HepG2 (cell line): Measurements from ENCODE around the gene STX2. TPM values are rescaled to one million over a fixed set of nuclear protein-coding genes. Genes with fewer than 3 reads are reported as not detected.

Source experiments
- ATAC-seq: fragments of 200-7000 bp; cut with Tn5 transposase; 3 replicates; pipeline ENCODE4 v1.9.1; 2020; ENCODE audit warnings: mild to moderate bottlenecking, moderate library complexity
- BruUV-seq: library from RNA; stranded (reverse); fragments of 400-500 nt; replicated peaks from 2 replicates; lab custom pipeline; 2021; lab: Mats Ljungman, UMichigan
- CTCF ChIA-PET: fragments of 300-600 bp; formaldehyde crosslinking; extraction: SDS; loops from one replicate; lab custom pipeline; 2021; ENCODE audit warnings: low total read pairs, inconsistent platforms, low intra/inter-chr PET ratio; lab: Yijun Ruan, JAX
- POLR2A ChIA-PET: fragments of 350-600 bp; sonication (Branson Sonifier 250); formaldehyde crosslinking; loops from one replicate; lab custom pipeline; 2020; ENCODE audit warnings: antibody characterized with exemption, inconsistent platforms; lab: Yijun Ruan, JAX
- DNase-seq: peaks from one replicate; pipeline ENCODE4 v3.0.0-alpha.2; 2015; ENCODE audit warnings: low spot score
- FAIRE-seq: peaks from 3 replicates; lab custom pipeline; 2011; peaks lifted over from hg19 to GRCh38; lab: Jason Lieb, UNC
- H2AFZ ChIP-seq: one replicate; pipeline ENCODE4 v1.6.1; 2011; ENCODE audit warnings: low read length, inconsistent platforms
- H3K27ac ChIP-seq: fragments of 300-600 bp; 3 replicates; pipeline ENCODE4 v1.8.0; 2011; ENCODE audit warnings: mixed run types, mild to moderate bottlenecking, mixed read lengths, low read length, inconsistent platforms; ENCODE audit not compliant: insufficient read depth; ENCODE audit errors: extremely low read length
- H3K27me3 ChIP-seq, 2 experiments: fragments of 200-600 bp in 1 of 2; 2 replicates in 1 of 2; 3 replicates in 1 of 2; pipeline versions ENCODE4 v1.6.0 to v1.8.0; 2011; ENCODE audit warnings: low read length in 2 of 2, mild to moderate bottlenecking in 2 of 2, moderate library complexity in 2 of 2, inconsistent platforms in 1 of 2; ENCODE audit not compliant: insufficient read depth in 2 of 2, control insufficient read depth in 1 of 2
- H3K36me3 ChIP-seq, 2 experiments: fragments of 200-600 bp in 1 of 2; replicated peaks in 1 of 2; 2 replicates in 1 of 2; 3 replicates in 1 of 2; pipeline versions ENCODE4 v1.5.1 to v1.8.0; 2011; ENCODE audit warnings: low read length in 2 of 2, inconsistent platforms in 1 of 2; ENCODE audit not compliant: insufficient read depth in 2 of 2, control insufficient read depth in 1 of 2
- H3K4me1 ChIP-seq: 2 replicates; pipeline ENCODE4 v1.5.1; 2012; ENCODE audit warnings: low read length, inconsistent platforms; ENCODE audit not compliant: insufficient read depth
- H3K4me2 ChIP-seq: 2 replicates; pipeline ENCODE4 v1.6.0; 2011; ENCODE audit warnings: low read depth, low read length, inconsistent platforms
- H3K4me3 ChIP-seq, 3 experiments: fragments of 200-600 bp in 1 of 3; sonication (generic), shearing (Covaris generic) in 1 of 3; replicated peaks in 1 of 3; 2 replicates each; pipeline ENCODE4 v1.5.1; 2011 to 2016; ENCODE audit warnings: low read length in 3 of 3, inconsistent platforms in 2 of 3, low read depth in 2 of 3, mild to moderate bottlenecking in 2 of 3, control low read depth in 1 of 3, mixed read lengths in 1 of 3; ENCODE audit not compliant: insufficient read depth in 1 of 3
- H3K79me2 ChIP-seq: one replicate; pipeline ENCODE4 v1.6.1; 2011; ENCODE audit warnings: low read length, inconsistent platforms; ENCODE audit not compliant: insufficient read depth
- H3K9ac ChIP-seq: 2 replicates; pipeline ENCODE4 v1.6.0; 2011; ENCODE audit warnings: mild to moderate bottlenecking, low read depth, low read length, inconsistent platforms; ENCODE audit not compliant: insufficient read depth
- H3K9me3 ChIP-seq: 2 replicates; pipeline ENCODE4 v1.5.1; 2012; ENCODE audit warnings: mild to moderate bottlenecking, low read length
- H4K20me1 ChIP-seq: 2 replicates; pipeline ENCODE4 v1.6.0; 2011; ENCODE audit warnings: inconsistent platforms, mild to moderate bottlenecking, low read length, moderate library complexity; ENCODE audit not compliant: insufficient read depth
- AFF4 ChIP-seq: sonication (generic); formaldehyde crosslinking; IDR thresholded peaks from 2 replicates; pipeline ENCODE4 v1.4.0; 2020; ENCODE audit warnings: missing genetic modification reagents
- AGO2 ChIP-seq: fragments of 200-400 bp; formaldehyde crosslinking; optimal IDR thresholded peaks from 2 replicates; pipeline ENCODE3; 2017; ENCODE audit warnings: mild to moderate bottlenecking, low read depth, low read length, moderate library complexity
- ATM ChIP-seq: fragments of 450-650 bp; IDR thresholded peaks from 2 replicates; pipeline ENCODE4 v1.7.1; 2017; ENCODE audit warnings: mild to moderate bottlenecking, borderline replicate concordance
- FOXA1 ChIP-seq, 2 experiments: fragments of 450-650 bp in 1 of 2; sonication (generic) in 1 of 2; formaldehyde crosslinking in 1 of 2; IDR thresholded peaks; 2 replicates each; pipeline versions ENCODE4 v1.4.0 to v1.6.1; 2016 to 2020; ENCODE audit warnings: missing genetic modification reagents in 1 of 2
- KLF16 ChIP-seq, 2 experiments: sonication (generic) in 1 of 2; formaldehyde crosslinking in 1 of 2; IDR thresholded peaks; 2 replicates each; pipeline versions ENCODE4 v1.6.1 to v1.8.0; 2016 to 2023; ENCODE audit warnings: missing genetic modification reagents in 2 of 2, missing compliant biosample characterization in 1 of 2
- NFYB ChIP-seq: sonication (generic); formaldehyde crosslinking; IDR thresholded peaks from 2 replicates; pipeline ENCODE4 v1.4.0; 2020; ENCODE audit warnings: missing genetic modification reagents
- POLR2AphosphoS2 ChIP-seq: IDR thresholded peaks from 2 replicates; pipeline ENCODE4 v1.6.1; 2011; ENCODE audit warnings: low read depth, low read length, improper control_type of control experiment
- ZNF138 ChIP-seq: sonication (generic); formaldehyde crosslinking; IDR thresholded peaks from 2 replicates; pipeline ENCODE4 v1.5.0; 2020; ENCODE audit warnings: mild to moderate bottlenecking, low read depth, missing genetic modification reagents
- ZNF382 ChIP-seq: sonication (generic); formaldehyde crosslinking; IDR thresholded peaks from 2 replicates; pipeline ENCODE4 v1.5.0; 2020; ENCODE audit warnings: missing genetic modification reagents, mild to moderate bottlenecking, borderline replicate concordance
- ZNF589 ChIP-seq: sonication (generic); formaldehyde crosslinking; conservative IDR thresholded peaks from 2 replicates; pipeline ENCODE4 v1.8.0; 2022; ENCODE audit warnings: mild to moderate bottlenecking, moderate library complexity, missing genetic modification reagents
- ZNF615 ChIP-seq: sonication (generic); formaldehyde crosslinking; IDR thresholded peaks from 2 replicates; pipeline ENCODE4 v1.5.0; 2020; ENCODE audit warnings: mild to moderate bottlenecking, missing genetic modification reagents, borderline replicate concordance
- ZNF660 ChIP-seq: sonication (generic); formaldehyde crosslinking; IDR thresholded peaks from 2 replicates; pipeline ENCODE4 v1.5.1; 2020; ENCODE audit warnings: mild to moderate bottlenecking, low read depth, missing genetic modification reagents, borderline replicate concordance
- whole genome bisulfite sequencing: methylation state at CpG from one replicate; pipeline ENCODE4 v1.1.6; 2017; ENCODE audit warnings: low lambda C conversion rate; 5-methylcytosine and 5-hydroxymethylcytosine counted together
- in situ Hi-C: cut with HindIII; loops from 2 replicates; pipeline ENCODE4 v1.10.0; 2017; ENCODE audit warnings: low pct_unique_long_range_greater_than_20kb; ENCODE audit not compliant: extremely low pct_ligation_motif_present
- intact Hi-C: fragments of 100-400 bp; cut with micrococcal nuclease; formaldehyde crosslinking; loops from one replicate; pipeline ENCODE4 v1.10.0; 2022; ENCODE audit not compliant: unreplicated experiment
- polyA plus RNA-seq, 8 experiments: library from polyadenylated mRNA; depleted of rRNA in 3 of 8; stranded (reverse) in 7 of 8; unstranded in 1 of 8; fragments of >200 nt; fragmentation: Illumina TruSeq in 4 of 8; extraction: Trizol in 4 of 8; gene quantifications; 2 replicates each; pipeline versions ENCODE4 v1.2.1 to v1.2.3, GENCODE V29; 2011 to 2016; ENCODE audit warnings: low read depth in 4 of 8, missing spikeins in 1 of 8, mixed read lengths in 1 of 8; ENCODE audit not compliant: insufficient read depth in 1 of 8
- total RNA-seq, 5 experiments: library from RNA; depleted of rRNA; stranded (reverse); fragments of >200 nt; fragmentation: Illumina TruSeq; extraction: Trizol; gene quantifications; 2 replicates each; pipeline ENCODE4 v1.2.3, GENCODE V29; 2016; ENCODE audit warnings: low read depth in 1 of 5
- TF ChIP-seq, protein P1 (sequence below): sonication (generic); formaldehyde crosslinking; IDR thresholded peaks from 2 replicates; pipeline ENCODE4 v1.4.0; 2020; ENCODE audit warnings: missing genetic modification reagents
- TF ChIP-seq, protein P2 (sequence below): sonication (generic); formaldehyde crosslinking; IDR thresholded peaks from 2 replicates; pipeline ENCODE4 v1.4.0; 2020; ENCODE audit warnings: missing genetic modification reagents
- TF ChIP-seq, protein P3 (sequence below): sonication (generic); formaldehyde crosslinking; IDR thresholded peaks from 2 replicates; pipeline ENCODE4 v1.8.0; 2022; ENCODE audit warnings: mild to moderate bottlenecking, missing genetic modification reagents, borderline replicate concordance

The STX2 gene
- total and polyA plus RNA-seq, 2 of the 13 experiments (the other 11 are each of a cell fraction or from before 2014, with no cell fraction given) = 13.4 to 25.1 TPM

DNA sequence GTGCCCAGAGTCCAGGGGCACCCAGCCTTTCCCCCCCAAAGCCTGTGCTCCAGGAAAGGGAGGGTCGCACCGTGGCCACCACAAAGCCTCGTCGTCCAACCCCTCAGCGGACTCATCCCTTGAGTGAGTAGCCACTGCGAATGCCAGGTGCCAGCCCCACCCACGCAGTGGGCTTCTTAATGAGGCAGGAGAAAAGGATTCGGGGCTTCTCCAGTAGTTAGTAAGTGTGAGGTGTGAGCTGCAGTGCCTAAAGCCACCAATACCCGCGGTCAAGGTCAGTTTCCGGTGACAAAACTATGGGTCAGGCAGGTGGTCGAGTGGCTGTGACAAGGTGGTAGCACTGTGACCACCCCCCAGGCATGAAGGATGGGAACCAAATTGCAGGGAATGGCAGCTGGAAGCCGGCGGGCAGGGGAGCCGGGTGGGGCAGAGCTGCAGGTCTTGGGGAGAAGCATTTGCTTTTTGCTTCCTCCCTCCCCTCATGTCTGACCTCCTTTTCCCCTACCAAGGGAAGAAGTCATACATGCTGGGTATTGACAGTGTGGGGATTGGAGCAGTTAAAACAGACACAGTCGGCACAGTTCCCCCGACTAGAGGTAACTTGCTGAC, 40.8 kb upstream of the STX2 start:
- peak overlapping the region in 1 of 3 experiments; percentile 42; a peak in 1 of 6 replicates for H3K4me3 ChIP-seq
- 53% methylated on average over 13 of the region's 17 CpGs for WGBS
- peaks cover 14% of the 10 kb centered on the region for H4K20me1 ChIP-seq
- H3K79me2 ChIP-seq = no peaks in the 10 kb centered on the region
- peaks cover 54% of the 10 kb centered on the region for H3K4me1 ChIP-seq
- DNase-seq (no peak), FAIRE-seq (no peak), ATAC-seq (peak; percentile 64)
- no peak overlapping the region for H2AFZ ChIP-seq
- H3K27me3 ChIP-seq = peaks cover 1 to 9% of the 10 kb centered on the region in 2 experiments; a peak in 2 of 5 replicates
- BruUV-seq = no TSS peak
- H3K36me3 ChIP-seq = peaks cover 7 to 23% of the 10 kb centered on the region in 2 experiments
- POLR2A ChIA-PET = no interaction called here
- CTCF ChIA-PET = no interaction called here
- in situ Hi-C loops = no loop called here
- H3K27ac ChIP-seq = no peak overlapping the region
- TF ChIP-seq AGO2 (no peak), POLR2AphosphoS2 (no peak), ZNF615 (no peak), AFF4 (CRISPR knock-in tag) (no peak), ZNF138 (CRISPR knock-in tag) (no peak), KLF16 (CRISPR knock-in tag; IDR thresholded peaks at IDR 0.05) (no peak), ZNF660 (no peak), FOXA1 (IDR thresholded peaks at IDR 0.05) (no peak), FOXA1 (CRISPR knock-in tag; IDR thresholded peaks at IDR 0.05) (no peak), ATM (no peak), NFYB (CRISPR knock-in tag) (no peak), ZNF589 (no peak), ZNF382 (CRISPR knock-in tag) (no peak)
- TF ChIP-seq, protein P1, sequence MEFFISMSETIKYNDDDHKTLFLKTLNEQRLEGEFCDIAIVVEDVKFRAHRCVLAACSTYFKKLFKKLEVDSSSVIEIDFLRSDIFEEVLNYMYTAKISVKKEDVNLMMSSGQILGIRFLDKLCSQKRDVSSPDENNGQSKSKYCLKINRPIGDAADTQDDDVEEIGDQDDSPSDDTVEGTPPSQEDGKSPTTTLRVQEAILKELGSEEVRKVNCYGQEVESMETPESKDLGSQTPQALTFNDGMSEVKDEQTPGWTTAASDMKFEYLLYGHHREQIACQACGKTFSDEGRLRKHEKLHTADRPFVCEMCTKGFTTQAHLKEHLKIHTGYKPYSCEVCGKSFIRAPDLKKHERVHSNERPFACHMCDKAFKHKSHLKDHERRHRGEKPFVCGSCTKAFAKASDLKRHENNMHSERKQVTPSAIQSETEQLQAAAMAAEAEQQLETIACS (CRISPR knock-in tag) = no peak
- TF ChIP-seq, protein P2, sequence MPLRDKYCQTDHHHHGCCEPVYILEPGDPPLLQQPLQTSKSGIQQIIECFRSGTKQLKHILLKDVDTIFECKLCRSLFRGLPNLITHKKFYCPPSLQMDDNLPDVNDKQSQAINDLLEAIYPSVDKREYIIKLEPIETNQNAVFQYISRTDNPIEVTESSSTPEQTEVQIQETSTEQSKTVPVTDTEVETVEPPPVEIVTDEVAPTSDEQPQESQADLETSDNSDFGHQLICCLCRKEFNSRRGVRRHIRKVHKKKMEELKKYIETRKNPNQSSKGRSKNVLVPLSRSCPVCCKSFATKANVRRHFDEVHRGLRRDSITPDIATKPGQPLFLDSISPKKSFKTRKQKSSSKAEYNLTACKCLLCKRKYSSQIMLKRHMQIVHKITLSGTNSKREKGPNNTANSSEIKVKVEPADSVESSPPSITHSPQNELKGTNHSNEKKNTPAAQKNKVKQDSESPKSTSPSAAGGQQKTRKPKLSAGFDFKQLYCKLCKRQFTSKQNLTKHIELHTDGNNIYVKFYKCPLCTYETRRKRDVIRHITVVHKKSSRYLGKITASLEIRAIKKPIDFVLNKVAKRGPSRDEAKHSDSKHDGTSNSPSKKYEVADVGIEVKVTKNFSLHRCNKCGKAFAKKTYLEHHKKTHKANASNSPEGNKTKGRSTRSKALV (CRISPR knock-in tag) = no peak
- TF ChIP-seq, protein P3, sequence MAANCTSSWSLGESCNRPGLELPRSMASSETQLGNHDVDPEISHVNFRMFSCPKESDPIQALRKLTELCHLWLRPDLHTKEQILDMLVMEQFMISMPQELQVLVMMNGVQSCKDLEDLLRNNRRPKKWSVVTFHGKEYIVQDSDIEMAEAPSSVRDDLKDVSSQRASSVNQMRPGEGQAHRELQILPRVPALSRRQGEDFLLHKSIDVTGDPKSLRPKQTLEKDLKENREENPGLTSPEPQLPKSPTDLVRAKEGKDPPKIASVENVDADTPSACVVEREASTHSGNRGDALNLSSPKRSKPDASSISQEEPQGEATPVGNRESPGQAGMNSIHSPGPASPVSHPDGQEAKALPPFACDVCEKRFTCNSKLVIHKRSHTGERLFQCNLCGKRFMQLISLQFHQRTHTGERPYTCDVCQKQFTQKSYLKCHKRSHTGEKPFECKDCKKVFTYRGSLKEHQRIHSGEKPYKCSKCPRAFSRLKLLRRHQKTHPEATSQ = no peak
- H3K9ac ChIP-seq = no peak overlapping the region
- no peaks in the 10 kb centered on the region for H3K9me3 ChIP-seq
- intact Hi-C loops = no loop called here
- H3K4me2 ChIP-seq = peak overlapping the region; percentile 78
